GM23338 (cell line): ENCODE measurements around the gene SSBP2. TPM values are rescaled to one million over a fixed set of nuclear protein-coding genes. Genes with fewer than 3 reads are reported as not detected.

ENCODE experiments used
- ATAC-seq: fragments of 200-7000 bp; cut with Tn5 transposase; 3 replicates; pipeline ENCODE4 v1.9.1; 2020
- DNase-seq: peaks from one replicate; pipeline ENCODE4 v3.0.0-alpha.2; 2015; ENCODE audit warnings: low spot score
- H2AFZ ChIP-seq: fragments of 200-600 bp; sonication (generic); 2 replicates; pipeline ENCODE4 v1.8.0; 2016; ENCODE audit warnings: antibody characterized with exemption, mild to moderate bottlenecking, moderate library complexity
- H3F3A ChIP-seq: fragments of 200-600 bp; sonication (generic); replicated peaks from 2 replicates; pipeline ENCODE4 v1.8.0; 2017; ENCODE audit warnings: antibody characterized with exemption, mixed run types, low read depth
- H3K27ac ChIP-seq: fragments of 200-600 bp; sonication (generic); 2 replicates; pipeline ENCODE4 v1.6.1; 2016; ENCODE audit warnings: low read depth
- H3K27me3 ChIP-seq: fragments of 200-600 bp; sonication (generic); 2 replicates; pipeline ENCODE4 v1.8.0; 2016; ENCODE audit warnings: mild to moderate bottlenecking, mixed run types, moderate library complexity; ENCODE audit not compliant: insufficient read depth
- H3K36me3 ChIP-seq: fragments of 200-600 bp; sonication (generic); 2 replicates; pipeline ENCODE4 v1.8.0; 2016; ENCODE audit warnings: mild to moderate bottlenecking; ENCODE audit not compliant: insufficient read depth
- H3K4me1 ChIP-seq: fragments of 200-600 bp; sonication (generic); 2 replicates; pipeline ENCODE4 v1.8.0; 2016; ENCODE audit warnings: mild to moderate bottlenecking, moderate library complexity; ENCODE audit not compliant: insufficient read depth
- H3K4me2 ChIP-seq: fragments of 200-600 bp; sonication (generic); 2 replicates; pipeline ENCODE4 v1.7.1; 2017; ENCODE audit warnings: mixed run types
- H3K4me3 ChIP-seq: fragments of 200-600 bp; sonication (generic); 2 replicates; pipeline ENCODE4 v1.6.1; 2016; ENCODE audit warnings: mixed run types
- H3K79me2 ChIP-seq: fragments of 200-600 bp; sonication (generic); replicated peaks from 2 replicates; pipeline ENCODE4 v1.8.0; 2017; ENCODE audit warnings: mild to moderate bottlenecking; ENCODE audit not compliant: insufficient read depth
- H3K9me2 ChIP-seq: fragments of 200-600 bp; sonication (generic); 2 replicates; pipeline ENCODE4 v1.8.0; 2017; ENCODE audit not compliant: insufficient read depth
- H4K20me1 ChIP-seq: fragments of 200-600 bp; sonication (generic); replicated peaks from 2 replicates; pipeline ENCODE4 v1.8.0; 2017; ENCODE audit warnings: mild to moderate bottlenecking; ENCODE audit not compliant: insufficient read depth
- H3K27ac Mint-ChIP-seq: 2 replicates; pipeline ENCODE4 v1.8.0; 2020; ENCODE audit warnings: inconsistent platforms, mild to moderate bottlenecking, moderate library complexity, mixed read lengths
- H3K27me3 Mint-ChIP-seq: 3 replicates; pipeline ENCODE4 v1.8.0; 2022; ENCODE audit warnings: low read depth, mild to moderate bottlenecking, moderate library complexity, mixed read lengths, inconsistent platforms; ENCODE audit not compliant: insufficient read depth, poor library complexity
- H3K36me3 Mint-ChIP-seq: 3 replicates; pipeline ENCODE4 v1.8.0; 2021; ENCODE audit warnings: low read depth, mild to moderate bottlenecking, inconsistent platforms, moderate library complexity, mixed read lengths
- H3K4me1 Mint-ChIP-seq: 3 replicates; pipeline ENCODE4 v1.8.0; 2020; ENCODE audit warnings: mild to moderate bottlenecking, inconsistent platforms, mixed read lengths
- H3K4me3 Mint-ChIP-seq: 3 replicates; pipeline ENCODE4 v1.8.0; 2021; ENCODE audit warnings: moderate library complexity, mild to moderate bottlenecking, inconsistent platforms, mixed read lengths
- H3K9me3 Mint-ChIP-seq: 3 replicates; pipeline ENCODE4 v1.8.0; 2020; ENCODE audit warnings: moderate library complexity, mild to moderate bottlenecking, inconsistent platforms, mixed read lengths
- CREB1 ChIP-seq: fragments of 250-450 bp; sonication (Bioruptor Pico); IDR thresholded peaks from 2 replicates; pipeline ENCODE4 v1.5.0; 2020; ENCODE audit warnings: low read depth, mild to moderate bottlenecking, moderate library complexity
- ETS1 ChIP-seq: IDR thresholded peaks from 2 replicates; pipeline ENCODE4 v1.6.1; 2016; ENCODE audit warnings: antibody characterized with exemption
- EZH2 ChIP-seq: fragments of 200-600 bp; sonication (generic); IDR thresholded peaks from one replicate; pipeline ENCODE4 v1.8.0; 2017; ENCODE audit warnings: antibody characterized with exemption, mild to moderate bottlenecking, low read depth; ENCODE audit not compliant: unreplicated experiment
- EZH2phosphoT487 ChIP-seq: fragments of 200-600 bp; sonication (generic); IDR thresholded peaks from one replicate; pipeline ENCODE4 v1.8.1; 2018; ENCODE audit warnings: antibody characterized with exemption; ENCODE audit not compliant: unreplicated experiment
- JUNB ChIP-seq: IDR thresholded peaks from one replicate; pipeline ENCODE4 v1.6.1; 2016; ENCODE audit warnings: antibody characterized with exemption; ENCODE audit not compliant: unreplicated experiment
- NANOG ChIP-seq: IDR thresholded peaks from 2 replicates; pipeline ENCODE4 v1.6.1; 2016; ENCODE audit warnings: antibody characterized with exemption, borderline replicate concordance
- POLR2AphosphoS5 ChIP-seq: IDR thresholded peaks from 2 replicates; pipeline ENCODE4 v1.6.1; 2016; ENCODE audit warnings: antibody characterized with exemption, low read depth
- REST ChIP-seq: IDR thresholded peaks from one replicate; pipeline ENCODE4 v1.6.1; 2018; ENCODE audit warnings: antibody characterized with exemption; ENCODE audit not compliant: unreplicated experiment
- STAT1 ChIP-seq: IDR thresholded peaks from one replicate; pipeline ENCODE4 v1.6.1; 2016; ENCODE audit warnings: antibody characterized with exemption; ENCODE audit not compliant: unreplicated experiment
- ZNF114 ChIP-seq: fragments of 250-450 bp; sonication (Bioruptor Pico); IDR thresholded peaks from 2 replicates; pipeline ENCODE4 v1.5.0; 2020; ENCODE audit warnings: mild to moderate bottlenecking, moderate library complexity
- ZNF331 ChIP-seq: fragments of 250-450 bp; sonication (Bioruptor Pico); IDR thresholded peaks from 2 replicates; pipeline ENCODE4 v1.5.0; 2020; ENCODE audit warnings: low read depth, mild to moderate bottlenecking, moderate library complexity
- ZNF462 ChIP-seq: fragments of 250-450 bp; sonication (Bioruptor Pico); IDR thresholded peaks from 2 replicates; pipeline ENCODE4 v1.5.0; 2020; ENCODE audit warnings: mild to moderate bottlenecking, moderate library complexity
- polyA plus RNA-seq: library from polyadenylated mRNA; unstranded; fragments of >200 nt; fragmentation: Nextera tagmentation; extraction: Ambion mirVana; gene quantifications from 2 replicates; pipeline ENCODE4 v1.2.1, GENCODE V29; 2016
- total RNA-seq: library from RNA; depleted of rRNA; stranded (reverse); fragments of >200 nt; shearing (Covaris generic); gene quantifications from 2 replicates; pipeline ENCODE4 v1.2.3, GENCODE V29; 2014
- TF ChIP-seq, protein P1 (sequence below), 2 experiments: fragments of 200-600 bp in 1 of 2; sonication (generic) in 1 of 2; conservative IDR thresholded peaks; 2 replicates each; pipeline versions ENCODE4 v1.5.1 to v1.6.1; 2016 to 2017; ENCODE audit warnings: antibody characterized with exemption in 2 of 2, low read depth in 2 of 2, mild to moderate bottlenecking in 2 of 2, moderate library complexity in 1 of 2

The SSBP2 gene
- total and polyA plus RNA-seq, 2 experiments from 2014 or later: 21.5 to 24.7 TPM

GRCh38 chr5:81773574-81773973 is 22.7 kb upstream of the SSBP2 start:
- no peak overlapping the region for H3K4me2 ChIP-seq
- H3K4me1 ChIP-seq: no peaks in the 10 kb centered on the region
- Mint-ChIP-seq H3K9me3 (peaks cover 12% of the 10 kb centered on the region; the same call in 2 of the 3 replicates), H3K4me3 (no peak overlapping the region), H3K4me1 (peaks cover 3% of the 10 kb centered on the region; the same call in 2 of the 3 replicates), H3K27ac (no peak overlapping the region), H3K27me3 (peaks cover 8% of the 10 kb centered on the region), H3K36me3 (peaks cover 11% of the 10 kb centered on the region; the same call in 2 of the 3 replicates)
- no peaks in the 10 kb centered on the region for H4K20me1 ChIP-seq
- H2AFZ ChIP-seq: no peak overlapping the region; the same call in 1 of the 2 replicates
- no peak overlapping the region for H3K27ac ChIP-seq
- no peak overlapping the region for H3K4me3 ChIP-seq
- no peak for TF ChIP-seq ZNF462 (CRISPR knock-in tag)
- TF ChIP-seq NANOG: no peak
- no peak for TF ChIP-seq STAT1
- no peak for TF ChIP-seq EZH2
- no peak for TF ChIP-seq REST
- TF ChIP-seq, protein P1, sequence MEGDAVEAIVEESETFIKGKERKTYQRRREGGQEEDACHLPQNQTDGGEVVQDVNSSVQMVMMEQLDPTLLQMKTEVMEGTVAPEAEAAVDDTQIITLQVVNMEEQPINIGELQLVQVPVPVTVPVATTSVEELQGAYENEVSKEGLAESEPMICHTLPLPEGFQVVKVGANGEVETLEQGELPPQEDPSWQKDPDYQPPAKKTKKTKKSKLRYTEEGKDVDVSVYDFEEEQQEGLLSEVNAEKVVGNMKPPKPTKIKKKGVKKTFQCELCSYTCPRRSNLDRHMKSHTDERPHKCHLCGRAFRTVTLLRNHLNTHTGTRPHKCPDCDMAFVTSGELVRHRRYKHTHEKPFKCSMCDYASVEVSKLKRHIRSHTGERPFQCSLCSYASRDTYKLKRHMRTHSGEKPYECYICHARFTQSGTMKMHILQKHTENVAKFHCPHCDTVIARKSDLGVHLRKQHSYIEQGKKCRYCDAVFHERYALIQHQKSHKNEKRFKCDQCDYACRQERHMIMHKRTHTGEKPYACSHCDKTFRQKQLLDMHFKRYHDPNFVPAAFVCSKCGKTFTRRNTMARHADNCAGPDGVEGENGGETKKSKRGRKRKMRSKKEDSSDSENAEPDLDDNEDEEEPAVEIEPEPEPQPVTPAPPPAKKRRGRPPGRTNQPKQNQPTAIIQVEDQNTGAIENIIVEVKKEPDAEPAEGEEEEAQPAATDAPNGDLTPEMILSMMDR (conservative IDR thresholded peaks at IDR 0.05; ENCODE audit: low read depth in 2 of 2): no peak
- no peak for TF ChIP-seq POLR2AphosphoS5
- TF ChIP-seq JUNB: no peak
- TF ChIP-seq ZNF331 (CRISPR knock-in tag): no peak
- no peak for TF ChIP-seq EZH2phosphoT487
- TF ChIP-seq ZNF114 (CRISPR knock-in tag): no peak
- no peak for TF ChIP-seq ETS1
- no peak for TF ChIP-seq CREB1 (CRISPR knock-in tag)
- no peaks in the 10 kb centered on the region for H3K36me3 ChIP-seq
- no peaks in the 10 kb centered on the region for H3F3A ChIP-seq
- H3K79me2 ChIP-seq: no peaks in the 10 kb centered on the region
- DNase-seq (no peak), ATAC-seq (no peak)
- peaks cover 13% of the 10 kb centered on the region; the same call in 1 of the 2 replicates for H3K9me2 ChIP-seq
- H3K27me3 ChIP-seq: no peaks in the 10 kb centered on the region
